ENCODE results near the gene DNAJC9. TPM values are rescaled to one million over a fixed set of nuclear protein-coding genes. Genes with fewer than 3 reads are reported as not detected.

Gene DNAJC9
- total and polyA plus RNA-seq, 2 of the 4 experiments (the other 2 are of a cell fraction), result 20.0 to 28.7 TPM

DNA sequence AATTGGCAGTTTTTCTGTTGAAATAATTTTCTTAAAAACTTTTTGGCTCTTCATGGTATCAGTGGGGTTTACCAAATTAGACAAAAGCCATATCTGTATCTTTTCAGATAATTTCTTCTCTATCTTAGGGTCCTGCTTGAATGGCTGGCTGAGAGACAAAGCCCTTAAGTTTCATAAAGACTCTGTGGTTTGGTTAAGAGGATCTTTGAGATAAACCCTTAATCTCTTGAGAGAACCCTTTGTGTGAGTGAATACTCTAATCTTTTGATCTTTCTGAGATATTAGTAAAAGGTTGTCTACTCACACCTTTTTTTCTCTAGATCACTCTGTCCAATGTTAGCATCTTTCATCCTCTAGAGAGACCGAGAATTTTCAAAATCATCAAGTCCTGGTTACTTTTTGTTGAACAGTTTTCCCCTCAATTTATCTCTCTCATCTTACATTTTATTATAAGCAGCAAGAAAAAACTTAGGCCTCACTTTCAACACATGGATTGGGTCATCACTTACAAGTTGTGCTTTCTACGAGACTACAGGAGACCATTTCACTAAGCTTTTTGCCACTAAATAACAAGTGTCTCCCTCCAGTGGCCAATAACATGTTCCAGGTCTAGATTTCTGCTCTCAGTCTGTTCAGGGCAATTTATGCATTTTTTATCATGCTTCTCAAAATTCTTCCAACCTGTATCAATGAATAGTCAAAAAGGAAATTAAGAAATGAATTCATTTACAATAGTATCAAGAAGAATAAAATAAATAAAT, 28.4 kb downstream of the DNAJC9 start:
- no peak overlapping the region for H3K56ac ChIP-seq (ENCODE audit: extremely low read depth, insufficient read depth, low read length)
- ATAC-seq (ENCODE audit: low read depth), result no peak

More for the DNA sequence above, 28.4 kb downstream of the DNAJC9 start:
- 94% methylated on average over 2 of the region's 2 CpGs; no CpG with 5 or more reads in 1 of the 2 experiments for WGBS, 2 experiments (ENCODE audit: extremely low coverage in 2 of 2, insufficient read length in 1 of 2)
- Histone ChIP-seq H3K9me3 (ENCODE audit: control insufficient read depth, insufficient read depth, low read length) (no peaks in the 10 kb centered on the region), H2AK5ac (ENCODE audit: low read depth, low read length) (no peak overlapping the region), H2BK15ac (ENCODE audit: low read depth, low read length) (no peak overlapping the region), H3K27ac (ENCODE audit: insufficient read depth, low read length) (no peak overlapping the region), H3K4me3 (ENCODE audit: insufficient read depth, low read depth, low read length) (no peak overlapping the region), H3K9me1 (ENCODE audit: insufficient read depth, low read length) (0 out of 2 replicates have a peak, but pooled peaks cover 3% of the 10 kb centered on the region), H3K36me3 (ENCODE audit: control insufficient read depth, insufficient read depth, low read length) (peaks cover 15% of the 10 kb centered on the region), H4K8ac (ENCODE audit: low read depth in 2 of 2, low read length in 2 of 2) (no peak overlapping the region), H4K5ac (ENCODE audit: low read depth, low read length) (no peak overlapping the region), H4K20me1 (ENCODE audit: insufficient read depth, low read length) (no peaks in the 10 kb centered on the region; the same call in 1 of the 2 replicates), H2BK20ac (ENCODE audit: low read depth, low read length) (no peak overlapping the region), H3K9ac (ENCODE audit: low read depth, low read length) (no peak overlapping the region), H3K18ac (ENCODE audit: low read depth, low read length) (no peak overlapping the region), H3K23ac (ENCODE audit: low read depth, low read length) (no peak overlapping the region), H2AFZ (replicated peaks; ENCODE audit: low read length, poor library complexity) (no peak overlapping the region), H3K79me1 (ENCODE audit: low read depth in 1 of 2, low read length in 2 of 2) (no peaks in the 10 kb centered on the region; a peak in 2 of 4 replicates), H2BK5ac (ENCODE audit: low read depth, low read length, poor library complexity, severe bottlenecking) (no peak overlapping the region), H2BK120ac (ENCODE audit: low read depth, low read length) (no peak overlapping the region), H3K4ac (ENCODE audit: low read depth, low read length) (no peak overlapping the region), H3K4me1 (ENCODE audit: control insufficient read depth, insufficient read depth, low read length) (no peaks in the 10 kb centered on the region), H4K91ac (ENCODE audit: insufficient read depth, low read depth, low read length) (no peak overlapping the region), H3K4me2 (ENCODE audit: low read depth, low read length) (no peak overlapping the region), H3K27me3 (ENCODE audit: control insufficient read depth, insufficient read depth, low read length) (no peaks in the 10 kb centered on the region), H2AK9ac (replicated peaks; ENCODE audit: low read depth, low read length, poor library complexity) (no peak overlapping the region), H3K14ac (replicated peaks; ENCODE audit: low read depth, low read length) (no peak overlapping the region)
- CTCF ChIA-PET, result interaction anchor here (0.7 kb wide), 1 partner anchor 91 kb away, joined by 3 read pairs; no protein-coding TSS in a partner anchor
- intact Hi-C loops (cut with micrococcal nuclease), result no loop called here
- dilution Hi-C loops (cut with HindIII; ENCODE audit: low sequenced_read_pairs, unreplicated experiment), result no loop called here
- DNase-seq, result peak; percentile 28
- TF ChIP-seq, protein P1, sequence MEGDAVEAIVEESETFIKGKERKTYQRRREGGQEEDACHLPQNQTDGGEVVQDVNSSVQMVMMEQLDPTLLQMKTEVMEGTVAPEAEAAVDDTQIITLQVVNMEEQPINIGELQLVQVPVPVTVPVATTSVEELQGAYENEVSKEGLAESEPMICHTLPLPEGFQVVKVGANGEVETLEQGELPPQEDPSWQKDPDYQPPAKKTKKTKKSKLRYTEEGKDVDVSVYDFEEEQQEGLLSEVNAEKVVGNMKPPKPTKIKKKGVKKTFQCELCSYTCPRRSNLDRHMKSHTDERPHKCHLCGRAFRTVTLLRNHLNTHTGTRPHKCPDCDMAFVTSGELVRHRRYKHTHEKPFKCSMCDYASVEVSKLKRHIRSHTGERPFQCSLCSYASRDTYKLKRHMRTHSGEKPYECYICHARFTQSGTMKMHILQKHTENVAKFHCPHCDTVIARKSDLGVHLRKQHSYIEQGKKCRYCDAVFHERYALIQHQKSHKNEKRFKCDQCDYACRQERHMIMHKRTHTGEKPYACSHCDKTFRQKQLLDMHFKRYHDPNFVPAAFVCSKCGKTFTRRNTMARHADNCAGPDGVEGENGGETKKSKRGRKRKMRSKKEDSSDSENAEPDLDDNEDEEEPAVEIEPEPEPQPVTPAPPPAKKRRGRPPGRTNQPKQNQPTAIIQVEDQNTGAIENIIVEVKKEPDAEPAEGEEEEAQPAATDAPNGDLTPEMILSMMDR (conservative IDR thresholded peaks at IDR 0.05; ENCODE audit: low read depth, low read length), result peak; percentile 30; the same call in 1 of the 2 replicates
- no peak for TF ChIP-seq FOS (IDR thresholded peaks at IDR 0.05; ENCODE audit: low read depth, low read length)
- no TSS peak for BruUV-seq (replicated peaks)
- in situ Hi-C loops (cut with MboI; ENCODE audit: low sequenced_read_pairs), result no loop called here
- POLR2A ChIA-PET (ENCODE audit: unreplicated experiment), result no interaction called here
